Hepatocyte (in vitro differentiated cells): ENCODE results near the gene TXNDC5. TPM values are rescaled to one million over a fixed set of nuclear protein-coding genes. Genes with fewer than 3 reads are reported as not detected.

ENCODE experiments used
- DNase-seq: peaks from one replicate; pipeline ENCODE4 v3.0.0-alpha.2; 2016; ENCODE audit warnings: low spot score
- H2AFZ ChIP-seq: fragments of 200-600 bp; sonication (generic); 2 replicates; pipeline ENCODE4 v1.6.0; 2016; ENCODE audit warnings: antibody characterized with exemption, mild to moderate bottlenecking
- H3K27ac ChIP-seq: fragments of 200-600 bp; sonication (generic); 2 replicates; pipeline ENCODE4 v1.5.1; 2016; ENCODE audit warnings: mild to moderate bottlenecking
- H3K27me3 ChIP-seq: fragments of 200-600 bp; sonication (generic); 2 replicates; pipeline ENCODE4 v1.6.1; 2016
- H3K36me3 ChIP-seq: fragments of 200-600 bp; sonication (generic); replicated peaks from 2 replicates; pipeline ENCODE4 v1.5.1; 2016; ENCODE audit warnings: low read depth; ENCODE audit not compliant: insufficient read depth
- H3K4me1 ChIP-seq: fragments of 200-600 bp; sonication (generic); 2 replicates; pipeline ENCODE4 v1.5.1; 2016; ENCODE audit warnings: mild to moderate bottlenecking, moderate library complexity; ENCODE audit not compliant: insufficient read depth
- H3K4me2 ChIP-seq: fragments of 200-600 bp; sonication (generic); 2 replicates; pipeline ENCODE4 v1.6.0; 2016
- H3K4me3 ChIP-seq: fragments of 200-600 bp; sonication (generic); 2 replicates; pipeline ENCODE4 v1.5.1; 2016; ENCODE audit warnings: mild to moderate bottlenecking
- H3K79me2 ChIP-seq: fragments of 200-600 bp; sonication (generic); 2 replicates; pipeline ENCODE4 v1.6.0; 2017; ENCODE audit warnings: mild to moderate bottlenecking
- H3K9me2 ChIP-seq: fragments of 200-600 bp; sonication (generic); replicated peaks from 2 replicates; pipeline ENCODE4 v1.6.0; 2017; ENCODE audit warnings: mild to moderate bottlenecking; ENCODE audit not compliant: insufficient read depth
- H3K9me3 ChIP-seq: fragments of 200-600 bp; sonication (generic); 2 replicates; pipeline ENCODE4 v1.5.1; 2016; ENCODE audit warnings: low read depth, mild to moderate bottlenecking
- H4K20me1 ChIP-seq: fragments of 200-600 bp; sonication (generic); 2 replicates; pipeline ENCODE4 v1.6.0; 2016; ENCODE audit warnings: mild to moderate bottlenecking; ENCODE audit not compliant: insufficient read depth, poor library complexity, severe bottlenecking
- EZH2 ChIP-seq: fragments of 200-600 bp; sonication (generic); IDR thresholded peaks from 2 replicates; pipeline ENCODE4 v1.6.1; 2016; ENCODE audit warnings: antibody characterized with exemption, mild to moderate bottlenecking, borderline replicate concordance
- EZH2phosphoT487 ChIP-seq: fragments of 200-600 bp; sonication (generic); IDR thresholded peaks from one replicate; pipeline ENCODE4 v1.6.1; 2018; ENCODE audit warnings: antibody characterized with exemption, mild to moderate bottlenecking, low read depth, moderate library complexity; ENCODE audit not compliant: unreplicated experiment, severe bottlenecking
- WGBS: methylation state at CpG from one replicate; pipeline ENCODE4 v1.1.6; 2016; ENCODE audit warnings: low lambda C conversion rate; ENCODE audit errors: missing lambda C conversion rate; 5-methylcytosine and 5-hydroxymethylcytosine counted together
- polyA plus RNA-seq: library from polyadenylated mRNA; unstranded; fragments of >200 nt; fragmentation: Nextera tagmentation; extraction: Ambion mirVana; gene quantifications from 2 replicates; pipeline ENCODE4 v1.2.1, GENCODE V29; 2016
- total RNA-seq: library from RNA; depleted of rRNA; stranded (reverse); fragments of >200 nt; gene quantifications from 2 replicates; pipeline ENCODE4 v1.2.3, GENCODE V29; 2014
- TF ChIP-seq, protein P1 (sequence below): fragments of 200-600 bp; sonication (generic); IDR thresholded peaks from 2 replicates; pipeline ENCODE4 v1.5.1; 2016; ENCODE audit warnings: antibody characterized with exemption, mild to moderate bottlenecking; ENCODE audit not compliant: poor library complexity

The TXNDC5 gene
- total and polyA plus RNA-seq, 2 experiments from 2014 or later = 238 to 241 TPM

DNA sequence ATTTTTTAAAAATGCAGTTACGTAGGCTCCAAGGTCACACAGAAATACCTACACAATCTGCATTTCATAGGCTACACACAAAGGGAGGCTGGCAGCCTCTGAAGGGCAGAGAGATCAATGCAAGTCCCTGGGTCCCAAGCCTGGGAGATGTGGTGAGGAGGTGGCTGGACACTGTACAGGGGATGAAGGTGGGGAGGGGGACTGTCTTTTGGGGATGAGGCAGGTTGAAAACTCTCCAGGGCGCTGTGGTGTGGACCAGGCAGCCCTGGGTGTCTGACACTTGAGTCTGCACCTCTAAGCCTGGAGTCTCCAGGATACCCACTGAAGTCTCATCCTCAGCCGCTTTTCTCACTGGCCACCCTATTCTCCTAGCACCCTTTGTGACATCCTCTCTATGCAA lies 24.5 kb downstream of the TXNDC5 start:
- Histone ChIP-seq H3K79me2 (no peaks in the 10 kb centered on the region), H2AFZ (no peak overlapping the region), H3K4me2 (no peak overlapping the region), H3K4me3 (no peak overlapping the region), H3K27me3 (no peaks in the 10 kb centered on the region), H3K36me3 (no peaks in the 10 kb centered on the region), H4K20me1 (no peaks in the 10 kb centered on the region), H3K4me1 (no peaks in the 10 kb centered on the region), H3K27ac (no peak overlapping the region), H3K9me3 (no peaks in the 10 kb centered on the region), H3K9me2 (no peaks in the 10 kb centered on the region)
- 95% methylated on average over 3 of the region's 3 CpGs for WGBS
- no peak for DNase-seq
- TF ChIP-seq, protein P1, sequence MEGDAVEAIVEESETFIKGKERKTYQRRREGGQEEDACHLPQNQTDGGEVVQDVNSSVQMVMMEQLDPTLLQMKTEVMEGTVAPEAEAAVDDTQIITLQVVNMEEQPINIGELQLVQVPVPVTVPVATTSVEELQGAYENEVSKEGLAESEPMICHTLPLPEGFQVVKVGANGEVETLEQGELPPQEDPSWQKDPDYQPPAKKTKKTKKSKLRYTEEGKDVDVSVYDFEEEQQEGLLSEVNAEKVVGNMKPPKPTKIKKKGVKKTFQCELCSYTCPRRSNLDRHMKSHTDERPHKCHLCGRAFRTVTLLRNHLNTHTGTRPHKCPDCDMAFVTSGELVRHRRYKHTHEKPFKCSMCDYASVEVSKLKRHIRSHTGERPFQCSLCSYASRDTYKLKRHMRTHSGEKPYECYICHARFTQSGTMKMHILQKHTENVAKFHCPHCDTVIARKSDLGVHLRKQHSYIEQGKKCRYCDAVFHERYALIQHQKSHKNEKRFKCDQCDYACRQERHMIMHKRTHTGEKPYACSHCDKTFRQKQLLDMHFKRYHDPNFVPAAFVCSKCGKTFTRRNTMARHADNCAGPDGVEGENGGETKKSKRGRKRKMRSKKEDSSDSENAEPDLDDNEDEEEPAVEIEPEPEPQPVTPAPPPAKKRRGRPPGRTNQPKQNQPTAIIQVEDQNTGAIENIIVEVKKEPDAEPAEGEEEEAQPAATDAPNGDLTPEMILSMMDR = no peak
- TF ChIP-seq EZH2 (no peak), EZH2phosphoT487 (no peak)

DNA sequence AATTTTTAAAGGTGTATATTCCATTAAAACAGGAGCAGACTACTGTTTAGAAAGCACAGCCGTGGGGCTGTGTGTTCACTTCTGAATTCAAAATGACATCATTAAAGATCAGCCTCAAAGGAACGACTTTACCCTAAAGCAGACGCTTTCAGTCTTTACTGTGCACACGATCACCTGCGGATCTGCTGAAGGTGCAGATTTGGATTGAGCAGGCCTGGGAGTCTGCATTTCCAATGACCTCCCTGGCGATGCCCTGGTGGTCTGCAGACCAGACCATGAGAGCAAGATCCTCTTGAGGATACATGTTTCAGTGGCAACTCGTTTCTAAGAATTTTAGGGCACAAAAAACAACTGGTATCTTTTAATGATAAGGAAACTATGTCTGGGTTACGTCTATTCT lies 27.2 kb downstream of the TXNDC5 start:
- H4K20me1 ChIP-seq = no peaks in the 10 kb centered on the region
- H3K9me2 ChIP-seq = no peaks in the 10 kb centered on the region
- H3K36me3 ChIP-seq = no peaks in the 10 kb centered on the region
- no peak for TF ChIP-seq EZH2phosphoT487
- H3K27me3 ChIP-seq = no peaks in the 10 kb centered on the region
- no peak overlapping the region for H3K27ac ChIP-seq
- H2AFZ ChIP-seq = no peak overlapping the region
- H3K79me2 ChIP-seq = no peaks in the 10 kb centered on the region
- peaks cover 4% of the 10 kb centered on the region for H3K4me1 ChIP-seq
- WGBS = 80% methylated on average over 8 of the region's 8 CpGs
- no peaks in the 10 kb centered on the region for H3K9me3 ChIP-seq
- H3K4me3 ChIP-seq = no peak overlapping the region
- no peak overlapping the region for H3K4me2 ChIP-seq
- DNase-seq = no peak

DNA sequence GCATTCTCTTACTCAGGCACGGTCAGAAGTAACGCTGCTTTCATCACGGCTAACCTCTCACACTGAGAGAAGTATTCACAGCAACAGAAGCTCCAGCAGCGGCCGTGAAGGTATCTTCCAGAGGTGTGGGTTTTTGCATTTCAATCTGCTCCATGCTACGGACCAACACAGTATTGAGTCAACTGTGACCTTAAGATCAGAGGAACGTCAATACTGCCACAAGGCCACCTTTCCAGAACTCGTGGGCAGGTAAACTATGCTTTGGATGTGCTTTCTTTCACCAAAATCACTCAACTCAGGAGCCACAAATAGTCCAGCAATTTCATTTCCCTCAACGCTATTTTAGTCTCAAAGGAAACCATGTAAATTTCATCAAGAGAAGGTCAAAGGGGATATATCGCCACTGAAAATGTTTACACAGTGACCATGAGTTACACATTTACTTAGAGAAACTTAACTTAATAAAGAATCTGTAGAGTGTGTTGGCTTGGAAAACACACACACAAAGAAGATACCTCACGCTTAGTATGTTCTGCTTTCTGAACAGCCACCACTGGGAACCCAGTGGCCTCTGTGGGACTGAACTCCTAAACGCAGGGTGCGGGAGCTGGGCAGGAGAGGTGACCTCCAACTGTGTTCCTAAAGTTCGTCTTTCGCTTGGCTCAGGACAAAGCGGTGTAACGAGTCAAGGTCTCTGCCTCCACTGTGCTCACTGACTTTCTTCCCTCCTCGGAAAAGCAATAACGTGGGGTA lies 27.9 kb downstream of the TXNDC5 start:
- Histone ChIP-seq H3K36me3 (no peaks in the 10 kb centered on the region), H3K9me2 (no peaks in the 10 kb centered on the region), H3K4me2 (no peak overlapping the region), H3K4me3 (no peak overlapping the region), H3K9me3 (no peaks in the 10 kb centered on the region), H3K4me1 (peaks cover 4% of the 10 kb centered on the region), H4K20me1 (no peaks in the 10 kb centered on the region), H3K27ac (peak overlapping the region; percentile 20), H3K27me3 (no peaks in the 10 kb centered on the region), H3K79me2 (no peaks in the 10 kb centered on the region), H2AFZ (no peak overlapping the region)
- 84% methylated on average over 19 of the region's 19 CpGs for WGBS
- TF ChIP-seq EZH2 (no peak), EZH2phosphoT487 (no peak)
- TF ChIP-seq, protein P1 = no peak
- DNase-seq = no peak

DNA sequence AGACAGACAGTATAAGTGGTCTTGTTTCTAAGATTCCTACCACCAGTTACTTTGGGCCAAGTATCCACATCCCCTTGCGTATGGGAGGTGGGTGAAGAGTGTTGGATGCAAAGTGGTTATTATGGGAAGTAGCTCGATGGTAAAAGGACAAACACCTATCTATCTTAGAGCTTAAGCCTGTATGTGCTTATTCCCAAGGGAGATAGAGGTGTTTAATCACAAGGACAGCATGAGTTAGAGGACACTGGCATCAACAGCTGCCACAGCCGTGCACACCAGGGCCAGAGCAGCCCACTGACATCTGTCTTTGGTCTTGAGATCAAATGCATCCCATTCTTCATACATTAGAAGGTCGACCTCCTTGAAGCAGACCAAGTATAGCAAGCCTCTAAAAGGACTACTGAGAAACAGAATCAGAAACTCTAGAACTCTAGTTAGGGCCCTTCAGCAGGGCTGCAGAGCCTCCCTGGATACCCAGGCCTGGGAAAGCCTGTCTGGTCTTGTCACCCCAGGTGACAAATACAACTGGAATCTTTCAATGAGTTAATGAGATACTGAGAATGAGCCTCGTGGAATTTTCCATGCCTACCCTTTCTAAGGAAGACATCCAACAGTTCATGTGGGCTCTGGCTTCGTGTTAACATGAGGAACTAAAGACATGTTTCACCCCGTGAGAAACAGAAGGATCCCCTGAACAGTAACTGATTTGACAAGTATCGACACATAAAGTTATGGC lies 28.7 kb downstream of the TXNDC5 start:
- H3K27me3 ChIP-seq = no peaks in the 10 kb centered on the region
- DNase-seq = no peak
- peak overlapping the region; percentile 20 for H3K27ac ChIP-seq
- no peaks in the 10 kb centered on the region for H4K20me1 ChIP-seq
- H2AFZ ChIP-seq = no peak overlapping the region
- no peak overlapping the region for H3K4me3 ChIP-seq
- H3K9me2 ChIP-seq = no peaks in the 10 kb centered on the region
- no peak overlapping the region for H3K4me2 ChIP-seq
- H3K36me3 ChIP-seq = no peaks in the 10 kb centered on the region
- H3K79me2 ChIP-seq = no peaks in the 10 kb centered on the region
- no peak for TF ChIP-seq EZH2
- TF ChIP-seq EZH2phosphoT487 = no peak
- no peaks in the 10 kb centered on the region for H3K9me3 ChIP-seq
- H3K4me1 ChIP-seq = peaks cover 4% of the 10 kb centered on the region
- whole genome bisulfite sequencing = 91% methylated on average over 8 of the region's 8 CpGs
